Measurements from ENCODE around the gene LSMEM2. TPM values are rescaled to one million over a fixed set of nuclear protein-coding genes. Genes with fewer than 3 reads are reported as not detected.

The LSMEM2 gene
- total RNA-seq, 1 experiment from 2014 or later = not detected

- DNase-seq (ENCODE audit: extremely low read depth, low read depth) = no peak
These were observed 39.7 kb downstream of the LSMEM2 start for GRCh38 chr3:50318615-50319014.

- DNase-seq (ENCODE audit: extremely low read depth, low read depth) = no peak
These were observed 40.5 kb downstream of the LSMEM2 start for GRCh38 chr3:50319181-50319893.

- no peak for DNase-seq (ENCODE audit: extremely low read depth, low read depth)
These were observed 41.2 kb downstream of the LSMEM2 start for GRCh38 chr3:50319894-50320625.

- DNase-seq (ENCODE audit: extremely low read depth, low read depth) = peak; percentile 56
These were observed 42.0 kb downstream of the LSMEM2 start for GRCh38 chr3:50320853-50321335.

GRCh38 chr3:50321336-50322114, 42.6 kb downstream of the LSMEM2 start:
- peak; percentile 77 for DNase-seq (ENCODE audit: extremely low read depth, low read depth)

DNA sequence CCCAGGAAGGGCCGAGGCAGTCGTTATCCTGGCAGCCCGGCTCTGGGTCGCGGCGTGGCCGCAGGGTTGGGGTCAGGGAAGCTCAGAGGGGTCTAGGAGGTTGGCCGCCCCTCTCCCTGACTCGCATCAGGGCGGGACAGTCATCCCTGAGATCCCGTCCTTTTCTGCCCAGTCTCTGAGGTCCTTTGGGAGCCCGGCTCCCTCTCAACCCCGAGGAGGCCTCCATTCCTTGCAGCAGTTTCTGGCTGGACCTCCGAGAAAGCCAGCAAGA, 43.2 kb downstream of the LSMEM2 start:
- DNase-seq (ENCODE audit: extremely low read depth, low read depth) = no peak

DNA sequence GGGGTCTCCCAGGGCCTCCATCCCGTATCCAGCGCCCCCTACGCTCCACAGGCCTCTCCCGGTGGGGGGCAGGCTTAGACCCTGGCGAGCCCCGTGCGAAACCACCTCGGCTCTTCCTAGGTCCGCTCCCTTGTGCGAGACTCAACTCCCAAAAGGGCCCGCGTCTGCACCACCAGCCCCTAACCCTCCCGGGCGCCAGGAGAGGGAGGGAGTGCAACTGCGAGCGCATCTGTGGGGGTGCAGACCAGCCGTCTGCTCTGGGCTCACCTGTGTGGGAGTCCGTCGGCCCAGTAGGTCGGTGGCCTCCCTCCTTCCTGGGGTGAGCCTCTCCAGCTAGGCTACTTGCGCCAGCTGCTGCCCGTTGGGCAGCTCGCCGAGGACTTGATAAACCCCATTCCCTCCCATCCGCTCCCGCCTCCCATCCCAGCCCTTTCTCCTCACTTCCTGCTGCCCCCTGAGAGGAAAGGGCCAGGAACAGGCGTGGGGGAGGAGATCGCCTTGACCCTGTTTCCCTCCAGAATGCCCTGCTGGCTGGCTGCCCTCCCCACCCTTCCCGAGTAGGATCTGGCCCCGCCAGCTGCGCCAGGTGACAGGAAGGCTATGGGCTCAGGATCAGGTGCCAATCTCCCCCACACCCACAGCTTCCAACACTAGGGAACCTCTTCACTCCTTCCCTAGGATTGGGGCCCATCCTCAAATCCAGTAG, 43.7 kb downstream of the LSMEM2 start, which contains the start of gene HYAL2:
Gene HYAL2 (minus strand): TSS at position 360 of the 706 bp plus-strand sequence. CDS start 2,256 bp downstream, outside the sequence.
- DNase-seq (ENCODE audit: extremely low read depth, low read depth) = no peak

- no peak for DNase-seq (ENCODE audit: extremely low read depth, low read depth)
These were observed 44.3 kb downstream of the LSMEM2 start for GRCh38 chr3:50323092-50323600.

DNA sequence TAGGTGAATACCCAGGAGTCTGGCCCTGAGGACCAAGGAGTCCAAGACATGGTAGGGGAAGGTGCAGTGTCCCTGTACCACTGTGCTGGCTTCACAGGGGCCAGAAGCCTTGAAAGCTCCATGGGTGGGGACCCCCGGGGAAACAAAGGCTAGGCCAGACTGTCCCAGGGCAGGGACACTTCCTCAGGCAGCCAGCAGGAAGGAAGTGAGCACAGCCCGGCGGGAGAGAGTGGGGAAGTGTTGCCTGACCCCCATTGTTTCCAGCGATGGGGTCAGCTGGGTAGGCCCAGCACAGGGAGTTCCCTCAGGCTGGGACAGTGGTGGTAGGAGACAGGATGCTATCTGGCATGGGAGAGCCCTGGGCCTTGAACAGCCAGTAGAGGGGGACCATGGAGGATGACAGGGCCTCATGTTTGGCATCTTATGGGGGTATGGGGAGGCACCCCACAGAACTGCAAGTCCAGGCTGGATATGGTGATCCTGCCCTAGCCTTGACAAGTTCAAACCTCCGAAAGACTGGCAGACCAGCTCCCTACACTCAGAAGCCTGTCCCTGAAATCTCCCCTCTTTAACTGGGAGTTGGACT, 44.8 kb downstream of the LSMEM2 start:
- DNase-seq (ENCODE audit: extremely low read depth, low read depth) = no peak

GRCh38 chr3:50324351-50325112, 45.6 kb downstream of the LSMEM2 start:
- peak; percentile 54 for DNase-seq (ENCODE audit: extremely low read depth, low read depth)

DNA sequence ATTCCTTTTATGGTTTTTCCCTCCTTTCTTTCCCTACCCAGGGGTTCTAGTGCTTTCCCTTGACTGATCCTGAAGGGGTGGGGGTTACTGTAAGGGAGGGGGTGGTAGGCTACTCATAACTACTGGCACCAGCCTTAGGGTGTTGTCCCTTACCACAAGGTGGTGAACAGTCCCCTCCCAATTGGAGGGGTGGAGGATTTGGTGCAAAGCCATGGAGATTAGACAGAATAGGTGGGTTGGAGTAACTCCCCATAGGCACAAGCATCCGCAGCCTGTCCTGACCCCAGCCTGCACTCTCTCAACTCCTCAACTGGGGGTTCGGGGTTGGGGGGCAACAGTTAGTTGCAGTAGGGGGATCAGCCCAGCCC, 46.2 kb downstream of the LSMEM2 start:
- no peak for DNase-seq (ENCODE audit: extremely low read depth, low read depth)

GRCh38 chr3:50325497-50326181, 46.8 kb downstream of the LSMEM2 start:
- DNase-seq (ENCODE audit: extremely low read depth, low read depth) = no peak

DNA sequence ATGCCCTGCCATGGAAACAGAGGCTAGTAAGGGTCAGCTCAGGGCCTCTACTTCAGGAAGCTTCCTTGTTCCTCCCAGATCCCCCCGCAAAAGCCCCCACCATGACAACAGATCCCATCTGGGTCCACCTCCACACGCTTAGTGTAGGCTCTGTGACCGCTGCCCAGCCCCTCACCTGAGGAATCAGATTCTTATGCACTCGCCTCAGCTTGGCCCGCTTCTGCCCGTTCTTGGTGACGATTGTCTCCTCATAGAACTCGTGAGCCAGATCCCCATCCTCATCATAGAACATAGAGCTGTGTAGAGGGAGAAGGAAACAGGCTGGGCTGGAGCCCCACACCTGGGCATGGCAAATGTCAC, 47.3 kb downstream of the LSMEM2 start:
- DNase-seq (ENCODE audit: extremely low read depth, low read depth) = no peak

GRCh38 chr3:50327129-50327528, 48.2 kb downstream of the LSMEM2 start:
- DNase-seq (ENCODE audit: extremely low read depth, low read depth) = no peak

GRCh38 chr3:50327943-50328691, 49.2 kb downstream of the LSMEM2 start, which contains the start of gene TUSC2:
TSS of gene TUSC2 (minus strand) at chr3:50328223. CDS start at chr3:50328099, 124 bp downstream.
- DNase-seq (ENCODE audit: extremely low read depth, low read depth) = peak; percentile 94

DNA sequence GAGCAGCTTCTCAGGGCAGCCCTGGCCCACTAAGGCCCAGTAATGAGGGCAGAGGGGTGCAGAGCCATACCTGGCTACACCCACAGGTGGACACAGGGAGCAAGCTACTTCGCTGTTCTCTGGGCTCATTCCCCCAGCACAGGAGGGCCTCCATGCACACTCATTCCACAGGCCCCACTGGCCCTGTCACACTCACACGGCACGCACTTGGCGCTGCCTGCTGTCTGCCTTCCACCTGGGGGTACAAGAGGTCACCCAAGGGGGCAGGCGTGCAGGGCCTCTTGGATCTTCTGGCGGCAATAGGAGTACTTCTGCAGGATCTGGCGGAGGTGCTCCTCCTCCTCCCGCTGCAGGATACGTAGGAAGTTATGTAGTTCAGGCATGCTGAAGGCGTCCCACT, 51.4 kb downstream of the LSMEM2 start:
- no peak for DNase-seq (ENCODE audit: extremely low read depth, low read depth)

DNA sequence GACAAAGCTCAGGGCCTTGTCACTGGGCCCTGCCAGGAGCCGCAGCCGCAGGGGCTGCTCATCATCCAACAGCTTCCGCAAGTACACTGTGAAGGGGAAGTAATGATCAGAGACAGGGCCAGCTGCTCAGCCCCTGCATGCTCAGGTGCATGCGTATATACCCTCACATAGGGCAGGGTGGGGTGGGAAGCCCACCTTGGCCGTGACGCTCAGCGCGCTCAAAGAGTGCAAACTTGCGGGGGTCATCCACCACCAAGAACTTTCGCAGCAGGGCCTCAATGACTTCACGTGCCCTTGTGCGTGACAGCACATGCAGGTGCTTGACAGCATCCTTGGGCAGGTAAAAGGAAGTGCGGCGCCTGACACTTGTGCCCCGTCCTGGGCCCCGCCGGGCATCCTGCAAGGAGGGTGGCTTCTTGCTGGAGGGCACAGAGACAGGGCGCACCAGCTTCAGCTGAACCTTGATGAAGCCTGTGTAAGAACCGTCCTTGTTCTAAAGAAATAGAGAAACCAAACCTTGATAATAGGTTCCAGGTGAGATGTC, 52.5 kb downstream of the LSMEM2 start:
- DNase-seq (ENCODE audit: extremely low read depth, low read depth) = no peak

All from NCI-H460 (cell line).